ENCODE measurements around the gene IL16.

Gene IL16

DNA sequence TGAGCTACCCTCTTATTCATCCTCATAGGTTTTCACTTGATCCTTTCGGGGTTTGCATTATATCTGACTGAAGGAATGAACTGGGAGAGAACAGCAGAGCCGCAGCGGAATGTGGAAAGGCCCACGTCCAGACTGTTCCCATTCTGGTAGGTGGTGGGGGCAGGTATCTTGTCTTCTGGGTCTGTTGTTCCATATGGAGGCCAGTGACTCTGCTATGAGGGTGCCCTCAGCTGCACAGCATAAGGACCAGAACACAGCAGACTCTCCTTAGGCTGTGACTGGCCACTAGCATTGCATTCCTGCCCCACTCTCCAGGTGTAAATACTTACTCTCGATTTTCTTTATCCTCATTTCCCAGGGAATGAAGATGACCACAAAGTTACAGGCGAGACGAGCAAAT lies 165.2 kb downstream of the IL16 start:
- Histone ChIP-seq H3K27ac (no peak overlapping the region), H3K9me3 (no peaks in the 10 kb centered on the region), H3K4me1 (ENCODE audit: control insufficient read depth in 1 of 2, insufficient read depth in 1 of 2, low read depth in 1 of 2, low read length in 1 of 2) (no peaks in the 10 kb centered on the region), H3K4me3 (ENCODE audit: low read depth in 1 of 2, low read length in 1 of 2) (no peak overlapping the region), H3K27me3 (no peaks in the 10 kb centered on the region), H3K36me3 (peaks cover 23% of the 10 kb centered on the region)
- TF ChIP-seq, protein P1, sequence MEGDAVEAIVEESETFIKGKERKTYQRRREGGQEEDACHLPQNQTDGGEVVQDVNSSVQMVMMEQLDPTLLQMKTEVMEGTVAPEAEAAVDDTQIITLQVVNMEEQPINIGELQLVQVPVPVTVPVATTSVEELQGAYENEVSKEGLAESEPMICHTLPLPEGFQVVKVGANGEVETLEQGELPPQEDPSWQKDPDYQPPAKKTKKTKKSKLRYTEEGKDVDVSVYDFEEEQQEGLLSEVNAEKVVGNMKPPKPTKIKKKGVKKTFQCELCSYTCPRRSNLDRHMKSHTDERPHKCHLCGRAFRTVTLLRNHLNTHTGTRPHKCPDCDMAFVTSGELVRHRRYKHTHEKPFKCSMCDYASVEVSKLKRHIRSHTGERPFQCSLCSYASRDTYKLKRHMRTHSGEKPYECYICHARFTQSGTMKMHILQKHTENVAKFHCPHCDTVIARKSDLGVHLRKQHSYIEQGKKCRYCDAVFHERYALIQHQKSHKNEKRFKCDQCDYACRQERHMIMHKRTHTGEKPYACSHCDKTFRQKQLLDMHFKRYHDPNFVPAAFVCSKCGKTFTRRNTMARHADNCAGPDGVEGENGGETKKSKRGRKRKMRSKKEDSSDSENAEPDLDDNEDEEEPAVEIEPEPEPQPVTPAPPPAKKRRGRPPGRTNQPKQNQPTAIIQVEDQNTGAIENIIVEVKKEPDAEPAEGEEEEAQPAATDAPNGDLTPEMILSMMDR (IDR thresholded peaks at IDR 0.05), result no peak

DNA sequence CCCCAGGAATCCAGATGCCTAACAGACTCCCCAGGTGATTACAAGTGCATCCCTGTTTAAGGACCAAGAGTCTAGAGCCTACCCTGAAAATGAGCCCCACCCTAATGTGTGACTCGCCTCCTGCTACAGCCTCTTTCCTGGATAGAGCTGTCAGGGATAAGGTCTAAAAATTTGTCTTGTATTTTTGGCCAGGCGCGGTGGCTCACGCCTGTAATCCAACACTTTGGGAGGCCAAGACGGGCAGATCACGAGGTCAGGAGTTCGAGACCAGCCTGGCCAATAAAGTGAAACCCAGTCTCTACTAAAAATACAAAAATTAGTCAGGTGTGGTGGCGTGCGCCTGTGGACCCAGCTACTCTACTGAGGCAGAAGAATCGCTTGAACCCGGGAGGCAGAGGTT lies 166.1 kb downstream of the IL16 start:
- Histone ChIP-seq H3K9me3 (no peaks in the 10 kb centered on the region), H3K27me3 (no peaks in the 10 kb centered on the region), H3K36me3 (peaks cover 23% of the 10 kb centered on the region), H3K4me3 (ENCODE audit: low read depth in 1 of 2, low read length in 1 of 2) (no peak overlapping the region), H3K27ac (no peak overlapping the region), H3K4me1 (ENCODE audit: control insufficient read depth in 1 of 2, insufficient read depth in 1 of 2, low read depth in 1 of 2, low read length in 1 of 2) (no peaks in the 10 kb centered on the region)
- TF ChIP-seq, protein P1 (IDR thresholded peaks at IDR 0.05), result no peak

DNA sequence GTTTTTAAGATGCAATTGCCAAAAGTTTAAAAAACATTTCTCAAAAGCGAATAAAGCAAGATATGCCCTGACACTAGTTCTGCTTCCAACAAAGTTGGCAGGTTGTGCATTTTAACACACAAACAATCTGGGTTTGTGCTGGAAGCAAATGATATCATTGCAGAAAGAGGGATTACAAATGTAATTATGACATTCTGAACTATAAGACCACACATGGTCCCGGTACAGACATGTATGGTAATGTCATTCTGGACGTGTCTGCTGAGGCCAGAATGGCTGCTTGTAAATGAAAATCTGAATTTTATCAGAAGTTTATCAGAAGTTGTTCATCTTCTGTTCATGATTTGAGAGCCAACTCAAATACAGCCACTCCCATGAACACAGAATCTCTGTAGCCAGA lies 166.6 kb downstream of the IL16 start:
- Histone ChIP-seq H3K9me3 (no peaks in the 10 kb centered on the region), H3K36me3 (peaks cover 26% of the 10 kb centered on the region), H3K27me3 (no peaks in the 10 kb centered on the region), H3K4me3 (ENCODE audit: low read depth in 1 of 2, low read length in 1 of 2) (no peak overlapping the region), H3K4me1 (ENCODE audit: control insufficient read depth in 1 of 2, insufficient read depth in 1 of 2, low read depth in 1 of 2, low read length in 1 of 2) (no peaks in the 10 kb centered on the region), H3K27ac (no peak overlapping the region)
- TF ChIP-seq, protein P1 (IDR thresholded peaks at IDR 0.05), result no peak

Data from neutrophil (primary cell).